HepG2 (cell line): ENCODE data around the gene UBASH3A. TPM values are rescaled to one million over a fixed set of nuclear protein-coding genes. Genes with fewer than 3 reads are reported as not detected.

ENCODE experiments used
- ATAC-seq: fragments of 200-7000 bp; cut with Tn5 transposase; 3 replicates; pipeline ENCODE4 v1.9.1; 2020; ENCODE audit warnings: mild to moderate bottlenecking, moderate library complexity
- BruUV-seq: library from RNA; stranded (reverse); fragments of 400-500 nt; replicated peaks from 2 replicates; lab custom pipeline; 2021; lab: Mats Ljungman, UMichigan
- CTCF ChIA-PET: fragments of 300-600 bp; formaldehyde crosslinking; extraction: SDS; loops from one replicate; lab custom pipeline; 2021; ENCODE audit warnings: low total read pairs, inconsistent platforms, low intra/inter-chr PET ratio; lab: Yijun Ruan, JAX
- POLR2A ChIA-PET: fragments of 350-600 bp; sonication (Branson Sonifier 250); formaldehyde crosslinking; loops from one replicate; lab custom pipeline; 2020; ENCODE audit warnings: antibody characterized with exemption, inconsistent platforms; lab: Yijun Ruan, JAX
- DNase-seq: peaks from one replicate; pipeline ENCODE4 v3.0.0-alpha.2; 2015; ENCODE audit warnings: low spot score
- FAIRE-seq: peaks from 3 replicates; lab custom pipeline; 2011; peaks lifted over from hg19 to GRCh38; lab: Jason Lieb, UNC
- H2AFZ ChIP-seq: one replicate; pipeline ENCODE4 v1.6.1; 2011; ENCODE audit warnings: low read length, inconsistent platforms
- H3K27ac ChIP-seq: fragments of 300-600 bp; 3 replicates; pipeline ENCODE4 v1.8.0; 2011; ENCODE audit warnings: mixed run types, mild to moderate bottlenecking, mixed read lengths, low read length, inconsistent platforms; ENCODE audit not compliant: insufficient read depth; ENCODE audit errors: extremely low read length
- H3K27me3 ChIP-seq, 2 experiments: fragments of 200-600 bp in 1 of 2; 2 replicates in 1 of 2; 3 replicates in 1 of 2; pipeline versions ENCODE4 v1.6.0 to v1.8.0; 2011; ENCODE audit warnings: low read length in 2 of 2, mild to moderate bottlenecking in 2 of 2, moderate library complexity in 2 of 2, inconsistent platforms in 1 of 2; ENCODE audit not compliant: insufficient read depth in 2 of 2, control insufficient read depth in 1 of 2
- H3K36me3 ChIP-seq, 2 experiments: fragments of 200-600 bp in 1 of 2; replicated peaks in 1 of 2; 2 replicates in 1 of 2; 3 replicates in 1 of 2; pipeline versions ENCODE4 v1.5.1 to v1.8.0; 2011; ENCODE audit warnings: low read length in 2 of 2, inconsistent platforms in 1 of 2; ENCODE audit not compliant: insufficient read depth in 2 of 2, control insufficient read depth in 1 of 2
- H3K4me1 ChIP-seq: 2 replicates; pipeline ENCODE4 v1.5.1; 2012; ENCODE audit warnings: low read length, inconsistent platforms; ENCODE audit not compliant: insufficient read depth
- H3K4me2 ChIP-seq: 2 replicates; pipeline ENCODE4 v1.6.0; 2011; ENCODE audit warnings: low read depth, low read length, inconsistent platforms
- H3K4me3 ChIP-seq, 3 experiments: fragments of 200-600 bp in 1 of 3; sonication (generic), shearing (Covaris generic) in 1 of 3; replicated peaks in 1 of 3; 2 replicates each; pipeline ENCODE4 v1.5.1; 2011 to 2016; ENCODE audit warnings: low read length in 3 of 3, inconsistent platforms in 2 of 3, low read depth in 2 of 3, mild to moderate bottlenecking in 2 of 3, control low read depth in 1 of 3, mixed read lengths in 1 of 3; ENCODE audit not compliant: insufficient read depth in 1 of 3
- H3K79me2 ChIP-seq: one replicate; pipeline ENCODE4 v1.6.1; 2011; ENCODE audit warnings: low read length, inconsistent platforms; ENCODE audit not compliant: insufficient read depth
- H3K9ac ChIP-seq: 2 replicates; pipeline ENCODE4 v1.6.0; 2011; ENCODE audit warnings: mild to moderate bottlenecking, low read depth, low read length, inconsistent platforms; ENCODE audit not compliant: insufficient read depth
- H3K9me3 ChIP-seq: 2 replicates; pipeline ENCODE4 v1.5.1; 2012; ENCODE audit warnings: mild to moderate bottlenecking, low read length
- H4K20me1 ChIP-seq: 2 replicates; pipeline ENCODE4 v1.6.0; 2011; ENCODE audit warnings: inconsistent platforms, mild to moderate bottlenecking, low read length, moderate library complexity; ENCODE audit not compliant: insufficient read depth
- AKNA ChIP-seq: sonication (generic); formaldehyde crosslinking; IDR thresholded peaks from 2 replicates; pipeline ENCODE4 v1.4.0; 2020; ENCODE audit warnings: missing genetic modification reagents, borderline replicate concordance
- GATA4 ChIP-seq: sonication (generic); IDR thresholded peaks from 2 replicates; pipeline ENCODE4 v1.6.1; 2016; ENCODE audit warnings: antibody characterized with exemption, low read depth, borderline replicate concordance
- GMEB2 ChIP-seq: IDR thresholded peaks from 2 replicates; pipeline ENCODE4 v1.6.1; 2016; ENCODE audit warnings: missing biosample characterization, missing genetic modification reagents, low read depth
- NFIC ChIP-seq: IDR thresholded peaks from 2 replicates; pipeline ENCODE4 v1.6.1; 2012; ENCODE audit warnings: mild to moderate bottlenecking, low read length, inconsistent platforms
- ZNF367 ChIP-seq: sonication (generic); formaldehyde crosslinking; IDR thresholded peaks from 2 replicates; pipeline ENCODE4 v1.4.0; 2020; ENCODE audit warnings: missing genetic modification reagents, borderline replicate concordance
- WGBS: methylation state at CpG from one replicate; pipeline ENCODE4 v1.1.6; 2017; ENCODE audit warnings: low lambda C conversion rate; 5-methylcytosine and 5-hydroxymethylcytosine counted together
- in situ Hi-C: cut with HindIII; loops from 2 replicates; pipeline ENCODE4 v1.10.0; 2017; ENCODE audit warnings: low pct_unique_long_range_greater_than_20kb; ENCODE audit not compliant: extremely low pct_ligation_motif_present
- intact Hi-C: fragments of 100-400 bp; cut with micrococcal nuclease; formaldehyde crosslinking; loops from one replicate; pipeline ENCODE4 v1.10.0; 2022; ENCODE audit not compliant: unreplicated experiment
- polyA plus RNA-seq, 8 experiments: library from polyadenylated mRNA; depleted of rRNA in 3 of 8; stranded (reverse) in 7 of 8; unstranded in 1 of 8; fragments of >200 nt; fragmentation: Illumina TruSeq in 4 of 8; extraction: Trizol in 4 of 8; gene quantifications; 2 replicates each; pipeline versions ENCODE4 v1.2.1 to v1.2.3, GENCODE V29; 2011 to 2016; ENCODE audit warnings: low read depth in 4 of 8, missing spikeins in 1 of 8, mixed read lengths in 1 of 8; ENCODE audit not compliant: insufficient read depth in 1 of 8
- total RNA-seq, 5 experiments: library from RNA; depleted of rRNA; stranded (reverse); fragments of >200 nt; fragmentation: Illumina TruSeq; extraction: Trizol; gene quantifications; 2 replicates each; pipeline ENCODE4 v1.2.3, GENCODE V29; 2016; ENCODE audit warnings: low read depth in 1 of 5

The UBASH3A gene
- total and polyA plus RNA-seq, 2 of the 13 experiments (the other 11 are each of a cell fraction or from before 2014, with no cell fraction given), result not detected

GRCh38 chr21:42479582-42479981 lies 75.9 kb downstream of the UBASH3A start:
- BruUV-seq, result no TSS peak
- 23% methylated on average over 5 of the region's 5 CpGs for WGBS
- Histone ChIP-seq H3K4me1 (peaks cover 1% of the 10 kb centered on the region), H3K36me3 (no peaks in the 10 kb centered on the region), H3K9me3 (no peaks in the 10 kb centered on the region), H3K4me2 (no peak overlapping the region), H2AFZ (no peak overlapping the region), H3K79me2 (no peaks in the 10 kb centered on the region), H3K4me3 (no peak overlapping the region), H3K9ac (no peak overlapping the region), H4K20me1 (no peaks in the 10 kb centered on the region), H3K27me3 (peaks cover 0 to 3% of the 10 kb centered on the region in 2 experiments; a peak in 1 of 5 replicates), H3K27ac (no peak overlapping the region)
- FAIRE-seq, result no peak
- no peak for ATAC-seq
- POLR2A ChIA-PET, result no interaction called here
- no peak for DNase-seq
- CTCF ChIA-PET, result no interaction called here
- in situ Hi-C loops (no loop called here), intact Hi-C loops (no loop called here)
- TF ChIP-seq NFIC (no peak), ZNF367 (CRISPR knock-in tag) (no peak), GMEB2 (no peak), GATA4 (no peak), AKNA (CRISPR knock-in tag) (no peak)
- TF ChIP-seq, all 625 proteins: peak for 0
